ENCODE data around the gene SLC3A2.

DNA sequence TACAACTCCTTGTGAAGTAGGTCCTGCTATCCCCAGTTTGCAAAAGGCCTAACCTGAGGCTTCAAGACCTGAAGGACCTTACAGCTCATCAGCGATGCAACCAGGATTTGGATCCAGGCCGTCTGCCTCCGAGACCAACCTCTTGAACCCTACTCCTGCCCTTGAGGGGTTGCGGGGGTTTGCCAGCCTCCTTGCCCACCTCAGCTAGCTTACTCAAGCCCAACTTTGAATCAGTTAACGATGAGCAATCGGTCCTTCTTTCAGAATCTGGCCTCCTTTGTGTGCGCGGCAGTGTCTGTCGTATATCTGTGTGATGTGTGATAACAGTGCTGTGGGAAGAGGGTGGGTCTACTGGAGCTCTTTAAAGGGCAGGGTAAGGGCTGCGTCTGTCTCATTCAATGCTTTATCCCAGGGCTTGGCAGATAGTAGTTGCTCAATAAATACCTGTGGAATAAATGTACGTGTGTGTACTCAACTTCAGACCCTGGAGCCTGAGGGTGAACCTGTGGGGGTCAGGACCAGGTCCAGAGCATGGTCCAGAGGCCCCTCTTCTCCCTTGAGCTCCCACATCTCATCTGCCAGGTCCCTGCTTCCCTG, 37.3 kb downstream of the SLC3A2 start:
- TF ChIP-seq, protein P1, sequence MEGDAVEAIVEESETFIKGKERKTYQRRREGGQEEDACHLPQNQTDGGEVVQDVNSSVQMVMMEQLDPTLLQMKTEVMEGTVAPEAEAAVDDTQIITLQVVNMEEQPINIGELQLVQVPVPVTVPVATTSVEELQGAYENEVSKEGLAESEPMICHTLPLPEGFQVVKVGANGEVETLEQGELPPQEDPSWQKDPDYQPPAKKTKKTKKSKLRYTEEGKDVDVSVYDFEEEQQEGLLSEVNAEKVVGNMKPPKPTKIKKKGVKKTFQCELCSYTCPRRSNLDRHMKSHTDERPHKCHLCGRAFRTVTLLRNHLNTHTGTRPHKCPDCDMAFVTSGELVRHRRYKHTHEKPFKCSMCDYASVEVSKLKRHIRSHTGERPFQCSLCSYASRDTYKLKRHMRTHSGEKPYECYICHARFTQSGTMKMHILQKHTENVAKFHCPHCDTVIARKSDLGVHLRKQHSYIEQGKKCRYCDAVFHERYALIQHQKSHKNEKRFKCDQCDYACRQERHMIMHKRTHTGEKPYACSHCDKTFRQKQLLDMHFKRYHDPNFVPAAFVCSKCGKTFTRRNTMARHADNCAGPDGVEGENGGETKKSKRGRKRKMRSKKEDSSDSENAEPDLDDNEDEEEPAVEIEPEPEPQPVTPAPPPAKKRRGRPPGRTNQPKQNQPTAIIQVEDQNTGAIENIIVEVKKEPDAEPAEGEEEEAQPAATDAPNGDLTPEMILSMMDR (IDR thresholded peaks at IDR 0.05) = no peak
- no peak for TF ChIP-seq POLR2A (IDR thresholded peaks at IDR 0.05)
